Heart right ventricle (tissue), 16 donors: ENCODE data around the gene TLE5. TPM values are rescaled to one million over a fixed set of nuclear protein-coding genes. Genes with fewer than 3 reads are reported as not detected.

ENCODE experiments used
- ATAC-seq, 8 donors: fragments of 200-7000 bp; cut with Tn5 transposase; one replicate each; pipeline ENCODE4 v1.9.1; 2020; ENCODE audit warnings: mild to moderate bottlenecking in 8 of 8, moderate library complexity in 8 of 8, moderate number of reproducible peaks in 1 of 8
- DNase-seq, 2 donors: peaks; one replicate each; pipeline ENCODE4 v3.0.0-alpha.2; 2020
- H3K27ac ChIP-seq, 10 donors: fragments of 200-600 bp; sonication (generic) in 2 of 10; one replicate each; pipeline versions ENCODE4 v1.5.0 to v1.8.0; 2020 to 2022; ENCODE audit warnings: mild to moderate bottlenecking in 3 of 10
- H3K27me3 ChIP-seq, 7 donors: fragments of 200-600 bp; one replicate each; pipeline ENCODE4 v1.8.0; 2021 to 2022; ENCODE audit warnings: mild to moderate bottlenecking in 2 of 7
- H3K36me3 ChIP-seq, 9 donors: fragments of 200-600 bp; sonication (generic) in 1 of 9; one replicate each; pipeline versions ENCODE4 v1.5.0 to v1.8.0; 2020 to 2022; ENCODE audit warnings: mild to moderate bottlenecking in 2 of 9
- H3K4me1 ChIP-seq, 9 donors: fragments of 200-600 bp; sonication (generic) in 1 of 9; one replicate each; pipeline versions ENCODE4 v1.5.0 to v1.8.0; 2020 to 2022; ENCODE audit warnings: mild to moderate bottlenecking in 4 of 9
- H3K4me3 ChIP-seq, 10 donors: fragments of 200-600 bp; sonication (generic) in 2 of 10; one replicate each; pipeline versions ENCODE4 v1.5.0 to v1.8.0; 2020 to 2022; ENCODE audit warnings: mild to moderate bottlenecking in 7 of 10, moderate library complexity in 2 of 10
- H3K9me3 ChIP-seq, 11 donors: fragments of 200-600 bp in 10 of 11; sonication (generic) in 2 of 11; one replicate each; pipeline versions ENCODE4 v1.5.0 to v1.8.0; 2013 to 2022; ENCODE audit warnings: mild to moderate bottlenecking in 2 of 11, control low read depth in 1 of 11, moderate library complexity in 1 of 11
- CTCF ChIP-seq, 9 donors: fragments of 200-600 bp; sonication (generic) in 2 of 9; IDR thresholded peaks; one replicate each; pipeline versions ENCODE4 v1.5.0 to v1.8.0; 2021 to 2022; ENCODE audit warnings: antibody characterized with exemption in 9 of 9, mild to moderate bottlenecking in 5 of 9, moderate library complexity in 1 of 9
- WGBS, 2 donors: extraction: QIAGEN DNeasy Blood & Tissue Kit; methylation state at CpG; one replicate each; pipeline ENCODE4 v1.1.7; 2013; ENCODE audit warnings: inconsistent platforms in 1 of 2; 5-methylcytosine and 5-hydroxymethylcytosine counted together
- intact Hi-C, 10 donors: fragments of 100-400 bp; cut with DNase I; formaldehyde crosslinking; loops; one replicate each; pipeline versions ENCODE4 v1.11.1 to v1.14.2; 2022
- polyA plus RNA-seq, 2 donors: library from polyadenylated mRNA; stranded (reverse); fragments of 200-250 nt; gene quantifications; one replicate each; pipeline ENCODE4 v1.2.3, GENCODE V29; 2013
- total RNA-seq, 10 donors: library from RNA; stranded (reverse); fragmentation: NEBNext Ultra II Directional in 3 of 10; extraction: Animal tissue kit (Norgen Biotek cat#: 25700) in 3 of 10; gene quantifications; one replicate each; pipeline versions ENCODE4 v1.2.1 to v1.2.4, GENCODE V29; 2021 to 2023
- donor health status: Arrhythmogenic right ventricular cardiomyopathy.
- donor health status: ischemic (EF 13 %, LVEDD 7.1; RV severe dilation, severe dysfunction).
- donor health status: healthy with polysubstance abuse.
- donor health status: DM: no; HTN: yes; CAD: no.
- donor health status: DM: no; HTN: no; CAD: no.
- donor health status: ischemic (EF 25% LVEDD 6.9; RV normal size, moderate dysfunction).
- donor health status: ischemic (EF 25% LVEDD 5.7; RV mildly dilated, moderate dysfunction).
- donor health status: healthy.
- donor health status: DM: yes; HTN: yes; CAD: no.
- donor health status: Ischemic cardiomyopathy.
- donor health status: ischemic (EF 35%, LVEDD 5.7; RV mildly dilated, moderate dysfunction).
- donor health status: nonischemic (EF 11% LVEDD 7.7; RV severe dilation, severe dysfunction).
- donor health status: DM: yes; HTN: yes; CAD: no.
- donor health status: PGD.
- donor health status: ischemic (EF 29% LVEDD 5.4; RV normal size, mild dysfunction).
- donor health status: nonischemic (EF 23%, LVEDD 6.1; RV moderate dilation, normal function).

Gene TLE5
- total and polyA plus RNA-seq, 12 donors = 653 to 1,254 (median 758) TPM

GRCh38 chr19:3109491-3109890 is 47.2 kb upstream of the TLE5 start:
- no peaks in the 10 kb centered on the region for H3K27me3 ChIP-seq
- peaks cover under 1 to 59% (median 20%) of the 10 kb centered on the region in 9 donors for H3K4me1 ChIP-seq
- ATAC-seq = no peak
- TF ChIP-seq CTCF (IDR thresholded peaks at IDR 0.05) = no peak
- DNase-seq = no peak
- no peak overlapping the region for H3K4me3 ChIP-seq
- 89 to 91% methylated on average over 22 of the region's 22 CpGs for WGBS, 2 donors
- intact Hi-C loops = loop anchor here in 6 of 10 donors (5.0 to 10.0 kb wide), 5 partner anchors 37 to 157 kb away; no protein-coding TSS in a partner anchor
- H3K9me3 ChIP-seq = no peaks in the 10 kb centered on the region
- no peak overlapping the region for H3K27ac ChIP-seq
- peaks cover 0 to 43% (median 11%) of the 10 kb centered on the region in 9 donors for H3K36me3 ChIP-seq

GRCh38 chr19:3108775-3109174 is 46.5 kb upstream of the TLE5 start:
- intact Hi-C loops = loop anchor here in 6 of 10 donors (5.0 to 10.0 kb wide), 5 partner anchors 36 to 156 kb away; no protein-coding TSS in a partner anchor
- H3K9me3 ChIP-seq = no peaks in the 10 kb centered on the region

GRCh38 chr19:3107658-3108057 is 45.4 kb upstream of the TLE5 start:
- no peak for TF ChIP-seq CTCF (IDR thresholded peaks at IDR 0.05)
- Histone ChIP-seq H3K36me3 (peaks cover 0 to 25% (median 0%) of the 10 kb centered on the region in 9 donors), H3K27ac (no peak overlapping the region), H3K4me1 (peaks cover 8 to 63% (median 33%) of the 10 kb centered on the region in 9 donors), H3K27me3 (no peaks in the 10 kb centered on the region), H3K4me3 (no peak overlapping the region), H3K9me3 (no peaks in the 10 kb centered on the region)
- WGBS, 2 donors = 90% methylated on average over 7 of the region's 7 CpGs
- no peak for ATAC-seq
- no peak for DNase-seq
- intact Hi-C loops = loop anchor here in 6 of 10 donors (5.0 to 10.0 kb wide), 5 partner anchors 35 to 155 kb away; no protein-coding TSS in a partner anchor

More at GRCh38 chr19:3108775-3109174, 46.5 kb upstream of the TLE5 start:
- DNase-seq (peak; percentile 53 to 55), ATAC-seq (peak in 6 of 8 donors; percentile 26 to 41 (median 36))
- peaks cover 7 to 59% (median 22%) of the 10 kb centered on the region in 9 donors for H3K4me1 ChIP-seq
- H3K27ac ChIP-seq = peak overlapping the region in 1 of 10 donors; percentile 31
- WGBS, 2 donors = 48 to 54% methylated on average over 5 of the region's 5 CpGs
- H3K4me3 ChIP-seq = no peak overlapping the region
- TF ChIP-seq CTCF (IDR thresholded peaks at IDR 0.05) = peak; percentile 61 to 92 (median 79)
- peaks cover 0 to 36% (median 9%) of the 10 kb centered on the region in 9 donors for H3K36me3 ChIP-seq
- no peaks in the 10 kb centered on the region for H3K27me3 ChIP-seq

- no peaks in the 10 kb centered on the region for H3K27me3 ChIP-seq
- H3K4me1 ChIP-seq = peaks cover 8 to 72% (median 44%) of the 10 kb centered on the region in 9 donors
- no peak for TF ChIP-seq CTCF (IDR thresholded peaks at IDR 0.05)
- H3K4me3 ChIP-seq = no peak overlapping the region
- H3K27ac ChIP-seq = no peak overlapping the region
- ATAC-seq = no peak
- WGBS, 2 donors = 91 to 95% methylated on average over 17 of the region's 17 CpGs
- no peaks in the 10 kb centered on the region for H3K9me3 ChIP-seq
- intact Hi-C loops = loop anchor here in 6 of 10 donors (5.0 to 10.0 kb wide), 5 partner anchors 34 to 154 kb away; no protein-coding TSS in a partner anchor
- H3K36me3 ChIP-seq = peaks cover 0 to 18% (median 0%) of the 10 kb centered on the region in 9 donors
- DNase-seq = no peak
Measured at GRCh38 chr19:3106509-3107141, 44.3 kb upstream of the TLE5 start.
